Heart left ventricle (tissue), 13 donors: ENCODE results near the gene PTPRK.

Experiments used
- POLR2A ChIP-seq, 2 donors: fragments of 450-650 bp; IDR thresholded peaks; one replicate each; pipeline ENCODE4 v1.6.1; 2017; ENCODE audit warnings: antibody characterized with exemption in 2 of 2, mild to moderate bottlenecking in 2 of 2, moderate library complexity in 2 of 2
- TF ChIP-seq, protein P1 (sequence below), 12 donors: fragments of 200-600 bp; sonication (generic) in 4 of 12; IDR thresholded peaks; one replicate each; pipeline versions ENCODE4 v1.5.0 to v1.8.0; 2018 to 2022; ENCODE audit warnings: antibody characterized with exemption in 12 of 12, mild to moderate bottlenecking in 5 of 12
- donor health status: ischemic (EF 13 %, LVEDD 7.1; RV severe dilation, severe dysfunction).
- donor health status: DM: no; HTN: yes; CAD: no.
- donor health status: DM: no; HTN: no; CAD: no.
- donor health status: ischemic (EF 25% LVEDD 6.9; RV normal size, moderate dysfunction).
- donor health status: ischemic (EF 25% LVEDD 5.7; RV mildly dilated, moderate dysfunction).
- donor health status: ischemic (EF 35%, LVEDD 5.7; RV mildly dilated, moderate dysfunction).
- donor health status: nonischemic (EF 11% LVEDD 7.7; RV severe dilation, severe dysfunction).
- donor health status: DM: yes; HTN: yes; CAD: no.
- donor health status: PGD.
- donor health status: ischemic (EF 29% LVEDD 5.4; RV normal size, mild dysfunction).
- donor health status: nonischemic (EF 23%, LVEDD 6.1; RV moderate dilation, normal function).

DNA sequence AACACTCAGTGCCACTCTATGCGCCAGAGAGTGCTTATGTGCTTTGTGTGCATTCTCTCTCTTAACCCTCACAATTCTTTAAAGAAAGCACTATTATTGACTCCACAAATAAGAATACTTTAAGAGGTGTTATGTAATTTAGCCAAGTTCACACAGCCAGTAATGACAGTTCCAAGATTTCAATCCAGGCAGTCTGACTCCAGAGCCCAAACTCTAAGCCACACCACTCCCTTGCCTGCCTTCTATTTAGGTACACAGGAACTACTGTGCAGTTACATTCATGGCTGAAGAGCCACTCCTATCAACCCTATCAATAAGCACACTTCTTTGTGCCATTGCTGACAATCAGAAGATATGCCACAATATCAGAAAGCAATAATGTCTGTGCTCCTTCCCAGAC lies 93.3 kb downstream of the PTPRK start:
- TF ChIP-seq, protein P1, sequence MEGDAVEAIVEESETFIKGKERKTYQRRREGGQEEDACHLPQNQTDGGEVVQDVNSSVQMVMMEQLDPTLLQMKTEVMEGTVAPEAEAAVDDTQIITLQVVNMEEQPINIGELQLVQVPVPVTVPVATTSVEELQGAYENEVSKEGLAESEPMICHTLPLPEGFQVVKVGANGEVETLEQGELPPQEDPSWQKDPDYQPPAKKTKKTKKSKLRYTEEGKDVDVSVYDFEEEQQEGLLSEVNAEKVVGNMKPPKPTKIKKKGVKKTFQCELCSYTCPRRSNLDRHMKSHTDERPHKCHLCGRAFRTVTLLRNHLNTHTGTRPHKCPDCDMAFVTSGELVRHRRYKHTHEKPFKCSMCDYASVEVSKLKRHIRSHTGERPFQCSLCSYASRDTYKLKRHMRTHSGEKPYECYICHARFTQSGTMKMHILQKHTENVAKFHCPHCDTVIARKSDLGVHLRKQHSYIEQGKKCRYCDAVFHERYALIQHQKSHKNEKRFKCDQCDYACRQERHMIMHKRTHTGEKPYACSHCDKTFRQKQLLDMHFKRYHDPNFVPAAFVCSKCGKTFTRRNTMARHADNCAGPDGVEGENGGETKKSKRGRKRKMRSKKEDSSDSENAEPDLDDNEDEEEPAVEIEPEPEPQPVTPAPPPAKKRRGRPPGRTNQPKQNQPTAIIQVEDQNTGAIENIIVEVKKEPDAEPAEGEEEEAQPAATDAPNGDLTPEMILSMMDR (IDR thresholded peaks at IDR 0.05) = no peak
- no peak for TF ChIP-seq POLR2A (IDR thresholded peaks at IDR 0.05)
